ENCODE measurements around the gene NCOA3. TPM values are rescaled to one million over a fixed set of nuclear protein-coding genes. Genes with fewer than 3 reads are reported as not detected.

NCOA3 gene
- total RNA-seq, 1 experiment from 2014 or later = 23.3 TPM

DNA sequence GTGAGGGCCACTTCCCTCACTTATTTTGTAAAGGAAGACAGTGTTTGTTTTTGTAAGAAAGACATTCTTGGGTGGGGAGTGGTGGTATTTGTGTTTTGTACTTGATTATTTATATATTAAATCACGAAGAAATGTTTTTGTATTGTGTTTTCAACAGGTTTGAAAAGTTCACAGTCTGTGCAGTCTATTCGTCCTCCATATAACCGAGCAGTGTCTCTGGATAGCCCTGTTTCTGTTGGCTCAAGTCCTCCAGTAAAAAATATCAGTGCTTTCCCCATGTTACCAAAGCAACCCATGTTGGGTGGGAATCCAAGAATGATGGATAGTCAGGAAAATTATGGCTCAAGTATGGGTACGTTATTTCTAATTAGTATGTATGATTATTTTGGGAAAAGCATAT is 137.2 kb downstream of the NCOA3 start:
- no peaks in the 10 kb centered on the region for H3K4me1 Mint-ChIP-seq
- no peak overlapping the region for H3K4me2 ChIP-seq (ENCODE audit: insufficient read depth, insufficient read length, low read length)
- no peaks in the 10 kb centered on the region for H3K4me1 ChIP-seq (ENCODE audit: insufficient read depth, low read length)
- H3K36me3 Mint-ChIP-seq (ENCODE audit: insufficient read depth in 1 of 3, low read depth in 3 of 3) = peaks cover 43 to 80% (median 69%) of the 10 kb centered on the region in 3 experiments
- H3K27me3 ChIP-seq (ENCODE audit: insufficient read depth, low read length) = no peaks in the 10 kb centered on the region
- no peaks in the 10 kb centered on the region for H3K79me1 ChIP-seq (ENCODE audit: insufficient read depth, low read depth, low read length, poor library complexity, severe bottlenecking)
- no peak overlapping the region for H2BK5ac ChIP-seq (ENCODE audit: insufficient read length, low read length)
- no peaks in the 10 kb centered on the region for H3K9me3 Mint-ChIP-seq
- no peak overlapping the region for H4K5ac ChIP-seq (ENCODE audit: insufficient read length, low read depth, low read length)
- no peak overlapping the region for H3T11ph ChIP-seq (ENCODE audit: low read length)
- no peak overlapping the region for H2BK20ac ChIP-seq (ENCODE audit: low read depth, low read length, poor library complexity, severe bottlenecking)
- no peak overlapping the region for H3K56ac ChIP-seq (ENCODE audit: insufficient read length, low read depth, low read length)
- H4K8ac ChIP-seq (replicated peaks; ENCODE audit: insufficient read length, low read depth, low read length) = no peak overlapping the region
- H2BK120ac ChIP-seq (ENCODE audit: low read depth, low read length, poor library complexity, severe bottlenecking) = no peak overlapping the region
- no peak overlapping the region for H2AK5ac ChIP-seq (ENCODE audit: insufficient read length, low read length)
- TF ChIP-seq, protein P1, sequence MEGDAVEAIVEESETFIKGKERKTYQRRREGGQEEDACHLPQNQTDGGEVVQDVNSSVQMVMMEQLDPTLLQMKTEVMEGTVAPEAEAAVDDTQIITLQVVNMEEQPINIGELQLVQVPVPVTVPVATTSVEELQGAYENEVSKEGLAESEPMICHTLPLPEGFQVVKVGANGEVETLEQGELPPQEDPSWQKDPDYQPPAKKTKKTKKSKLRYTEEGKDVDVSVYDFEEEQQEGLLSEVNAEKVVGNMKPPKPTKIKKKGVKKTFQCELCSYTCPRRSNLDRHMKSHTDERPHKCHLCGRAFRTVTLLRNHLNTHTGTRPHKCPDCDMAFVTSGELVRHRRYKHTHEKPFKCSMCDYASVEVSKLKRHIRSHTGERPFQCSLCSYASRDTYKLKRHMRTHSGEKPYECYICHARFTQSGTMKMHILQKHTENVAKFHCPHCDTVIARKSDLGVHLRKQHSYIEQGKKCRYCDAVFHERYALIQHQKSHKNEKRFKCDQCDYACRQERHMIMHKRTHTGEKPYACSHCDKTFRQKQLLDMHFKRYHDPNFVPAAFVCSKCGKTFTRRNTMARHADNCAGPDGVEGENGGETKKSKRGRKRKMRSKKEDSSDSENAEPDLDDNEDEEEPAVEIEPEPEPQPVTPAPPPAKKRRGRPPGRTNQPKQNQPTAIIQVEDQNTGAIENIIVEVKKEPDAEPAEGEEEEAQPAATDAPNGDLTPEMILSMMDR (conservative IDR thresholded peaks at IDR 0.05) = no peak
- no peak overlapping the region for H2BK15ac ChIP-seq (ENCODE audit: low read depth, low read length)
- H3K9me3 ChIP-seq (ENCODE audit: control insufficient read depth, low read depth, low read length) = no peaks in the 10 kb centered on the region
- H2BK12ac ChIP-seq (ENCODE audit: insufficient read length, low read depth, low read length) = no peak overlapping the region
- H3K27ac Mint-ChIP-seq = no peak overlapping the region
- H2AFZ ChIP-seq (ENCODE audit: low read length) = no peak overlapping the region
- no peak overlapping the region for H4K91ac ChIP-seq (ENCODE audit: insufficient read length, low read depth, low read length)
- H3K18ac ChIP-seq (ENCODE audit: insufficient read length, low read depth, low read length) = no peak overlapping the region
- no peak overlapping the region for H3K4me3 Mint-ChIP-seq
- WGBS (ENCODE audit: extremely low coverage, insufficient read length, low lambda C conversion rate) = no CpG with 5 or more reads among the region's 4 CpGs
- no peaks in the 10 kb centered on the region for H4K20me1 ChIP-seq (ENCODE audit: control insufficient read depth, insufficient read depth, insufficient read length)
- no peak overlapping the region for H3K14ac ChIP-seq (ENCODE audit: insufficient read depth, low read length)
- H3K4ac ChIP-seq (ENCODE audit: low read depth, low read length) = no peak overlapping the region
- H3K27ac ChIP-seq (ENCODE audit: insufficient read length, low read depth, low read length) = no peak overlapping the region
- H3K9ac ChIP-seq (ENCODE audit: extremely low read depth, insufficient read length, low read length) = no peak overlapping the region
- DNase-seq = no peak
- H3K27me3 Mint-ChIP-seq (ENCODE audit: low read depth) = no peaks in the 10 kb centered on the region
- H3K79me2 ChIP-seq (ENCODE audit: insufficient read depth, low read length) = no peaks in the 10 kb centered on the region
- H3K23me2 ChIP-seq (ENCODE audit: insufficient read length, low read depth, low read length, poor library complexity, severe bottlenecking) = no peaks in the 10 kb centered on the region
- H3K23ac ChIP-seq (ENCODE audit: insufficient read length, low read depth, low read length) = no peak overlapping the region

All from H9 (cell line).